NOMO-1 treated with dmso at 0.1 percent for 144 hours (cell line): ENCODE results near the gene MELTF.
A peak's percentile ranks its signal among the peaks of the same experiment; 100 is the strongest.

Experiments
- DNase-seq: peaks from one replicate; lab custom pipeline; 2025; ENCODE audit not compliant: unreplicated experiment; lab: John Stamatoyannopoulos, UW

The MELTF gene

DNA sequence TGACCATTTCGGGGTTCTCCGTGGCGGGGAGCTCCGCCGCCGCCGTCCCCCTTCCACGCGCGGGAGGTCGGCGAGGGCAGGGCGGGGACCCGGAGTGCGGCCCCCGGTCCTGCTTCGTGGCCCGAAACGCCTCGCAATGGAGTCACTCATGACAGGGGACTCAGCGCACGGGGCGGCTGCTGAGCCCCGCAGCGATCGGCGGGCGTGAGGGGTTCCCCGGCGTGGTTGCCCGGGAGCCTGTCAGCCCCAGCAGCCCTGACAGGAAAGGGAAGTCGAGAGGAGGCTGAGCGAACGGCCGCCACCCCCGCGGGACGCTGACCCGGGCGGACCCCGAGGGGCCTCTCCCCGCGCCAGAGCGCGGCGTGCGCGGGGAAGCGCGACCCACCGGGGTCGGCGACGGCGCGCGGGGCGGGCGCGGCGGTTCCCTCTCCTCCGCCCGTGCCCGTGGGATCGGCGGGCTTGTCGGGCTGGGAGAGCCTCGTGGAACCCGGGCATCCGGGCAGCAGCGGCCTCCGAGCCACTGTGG, 60.4 kb downstream of the MELTF start:
- peak; percentile 34 for DNase-seq

DNA sequence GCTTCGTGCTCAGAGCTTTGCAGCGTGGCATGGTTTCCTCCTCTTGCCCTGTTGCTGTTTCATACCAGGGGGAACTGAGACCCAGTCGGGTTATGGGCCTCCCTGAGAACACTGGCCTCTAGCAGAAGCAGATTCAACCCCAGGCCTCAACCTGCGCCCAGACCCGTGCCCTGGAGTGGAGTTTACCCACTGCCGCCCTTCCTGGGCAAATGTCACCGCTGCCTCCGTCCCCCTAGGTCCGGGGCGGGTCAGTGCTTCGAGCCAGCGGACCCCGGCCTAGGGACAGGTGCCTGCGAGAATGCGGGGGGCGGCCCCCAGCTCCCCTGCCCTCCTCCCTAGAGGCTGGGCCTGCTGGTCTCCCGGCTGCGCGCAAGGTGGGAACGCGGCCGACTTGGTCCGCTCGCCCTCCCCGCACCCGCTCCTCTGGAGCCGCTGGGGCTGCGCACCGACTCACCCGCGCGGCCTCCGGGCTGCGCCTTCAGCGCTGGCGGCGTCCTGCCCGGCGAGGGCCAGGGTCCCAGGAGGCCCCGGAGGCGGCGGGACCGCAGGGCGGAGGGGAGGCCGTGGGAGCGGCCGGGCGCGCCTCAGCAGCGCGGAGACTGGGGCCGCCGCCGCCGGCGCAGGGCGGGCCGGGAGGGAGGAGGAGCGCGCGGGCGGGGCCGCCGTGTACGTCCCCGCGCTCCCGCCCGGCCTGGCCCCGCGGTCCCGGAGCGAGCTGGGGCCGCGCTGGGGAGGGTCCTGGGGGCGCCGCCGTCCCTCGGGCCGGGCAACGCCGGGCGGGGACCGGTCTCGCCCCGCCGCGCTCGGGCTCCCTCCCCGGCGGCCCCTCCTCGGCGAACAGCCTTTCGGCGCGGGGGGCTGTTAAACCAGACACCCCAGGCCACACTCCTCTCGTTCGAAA, 61.1 kb downstream of the MELTF start, which contains the start of gene PIGZ:
PIGZ (minus strand) TSS at position 601 of the 901 bp plus-strand sequence. CDS start 16,802 bp downstream, outside the sequence.
- no peak for DNase-seq

DNA sequence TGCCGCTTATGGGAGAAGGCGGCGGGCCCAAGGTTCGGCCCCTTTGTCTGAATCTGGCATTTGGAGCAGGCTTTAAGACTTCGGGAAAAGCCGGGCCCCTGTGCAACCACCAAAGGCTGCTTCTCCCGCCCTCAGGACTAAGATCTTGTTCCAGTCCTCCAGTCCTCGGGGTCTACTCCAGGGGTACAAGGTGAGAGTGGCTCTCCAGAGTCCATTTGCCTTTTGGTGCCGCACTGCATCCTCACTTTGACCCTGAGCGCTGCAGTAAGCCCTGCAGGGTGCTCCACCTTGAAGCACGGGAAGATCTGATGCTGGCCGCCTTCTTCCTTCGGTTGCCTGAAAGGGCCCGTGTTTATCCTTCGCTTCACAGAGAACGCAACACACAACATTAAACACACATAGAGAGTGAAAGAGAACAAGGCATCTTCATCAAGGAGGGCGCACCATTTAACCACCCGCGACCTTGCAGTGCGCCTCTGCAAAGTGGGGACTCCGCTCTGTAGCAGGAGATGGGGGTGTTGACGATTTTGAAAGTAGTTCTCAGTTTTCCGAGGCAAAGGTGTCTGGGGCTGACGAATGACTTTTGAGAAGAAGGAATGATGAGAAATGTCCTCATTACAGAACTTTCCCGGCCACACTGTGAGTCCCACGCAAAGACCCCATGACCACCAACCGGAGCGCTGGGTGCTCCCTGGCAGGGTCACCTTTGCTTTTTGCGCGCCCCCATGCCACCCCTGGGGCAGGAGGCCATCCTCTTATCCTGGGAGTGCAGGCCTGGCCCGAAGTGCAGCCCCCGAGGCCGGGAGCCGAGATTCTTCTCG, 62.0 kb downstream of the MELTF start:
- no peak for DNase-seq

DNA sequence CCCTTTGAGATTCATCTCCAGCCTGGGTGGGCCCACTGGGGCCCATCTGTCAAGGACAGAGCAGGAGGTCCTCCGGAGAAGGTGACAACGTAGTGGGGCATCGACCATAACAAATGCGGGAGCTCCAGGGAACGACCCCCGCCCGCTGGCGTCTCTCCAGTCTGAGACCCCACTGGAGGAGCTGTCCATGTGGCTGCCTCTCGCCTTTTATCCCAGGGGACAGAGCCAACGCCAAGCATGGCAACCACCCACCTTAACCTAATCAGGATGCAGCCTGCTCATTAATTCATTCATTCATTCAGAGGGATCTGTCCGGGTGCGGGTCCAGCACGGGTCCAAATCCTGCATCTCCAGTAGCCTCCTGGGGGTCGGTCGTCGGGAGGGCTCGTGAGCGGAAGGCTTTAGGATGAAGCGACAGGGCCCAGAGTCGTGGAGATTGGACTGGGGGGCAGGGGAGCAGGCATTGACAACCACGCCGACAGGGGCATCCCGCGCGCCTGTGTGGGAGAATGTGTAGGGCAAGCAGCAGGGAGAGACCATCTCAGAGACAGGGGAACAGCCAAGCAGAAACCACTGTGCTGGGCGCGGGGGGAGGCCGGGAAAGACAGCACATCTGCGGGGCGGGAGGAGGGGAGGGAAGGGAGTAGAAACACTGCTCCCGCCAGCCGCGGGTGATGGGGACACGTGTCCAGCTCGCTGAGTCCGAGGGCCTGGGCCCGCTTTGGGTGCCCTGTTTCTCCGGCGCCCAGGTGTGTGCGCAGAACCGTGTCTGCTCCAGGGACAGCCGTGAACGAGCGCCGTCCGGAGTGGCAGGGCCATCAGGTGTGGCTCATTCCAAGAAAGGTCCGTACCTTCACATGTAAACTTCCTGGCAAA, 62.9 kb downstream of the MELTF start:
- no peak for DNase-seq

DNA sequence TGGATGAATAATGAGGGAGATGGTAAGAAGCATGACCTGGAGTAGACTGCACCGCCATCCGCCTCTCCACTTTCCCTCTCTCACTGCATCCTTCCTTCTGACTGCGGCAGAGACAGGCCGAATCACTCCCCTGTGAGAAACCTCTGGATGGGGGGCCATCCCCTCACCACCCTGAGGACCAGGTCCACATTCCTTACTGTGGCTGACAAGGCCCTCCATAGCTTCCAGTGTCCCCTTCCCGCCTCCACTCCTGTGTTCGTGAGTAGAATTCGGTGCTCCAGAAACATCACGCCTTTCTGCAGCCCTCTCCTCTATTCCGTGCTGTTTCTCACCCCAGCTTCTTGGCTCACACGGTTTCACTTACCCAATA, 63.8 kb downstream of the MELTF start:
- no peak for DNase-seq

DNA sequence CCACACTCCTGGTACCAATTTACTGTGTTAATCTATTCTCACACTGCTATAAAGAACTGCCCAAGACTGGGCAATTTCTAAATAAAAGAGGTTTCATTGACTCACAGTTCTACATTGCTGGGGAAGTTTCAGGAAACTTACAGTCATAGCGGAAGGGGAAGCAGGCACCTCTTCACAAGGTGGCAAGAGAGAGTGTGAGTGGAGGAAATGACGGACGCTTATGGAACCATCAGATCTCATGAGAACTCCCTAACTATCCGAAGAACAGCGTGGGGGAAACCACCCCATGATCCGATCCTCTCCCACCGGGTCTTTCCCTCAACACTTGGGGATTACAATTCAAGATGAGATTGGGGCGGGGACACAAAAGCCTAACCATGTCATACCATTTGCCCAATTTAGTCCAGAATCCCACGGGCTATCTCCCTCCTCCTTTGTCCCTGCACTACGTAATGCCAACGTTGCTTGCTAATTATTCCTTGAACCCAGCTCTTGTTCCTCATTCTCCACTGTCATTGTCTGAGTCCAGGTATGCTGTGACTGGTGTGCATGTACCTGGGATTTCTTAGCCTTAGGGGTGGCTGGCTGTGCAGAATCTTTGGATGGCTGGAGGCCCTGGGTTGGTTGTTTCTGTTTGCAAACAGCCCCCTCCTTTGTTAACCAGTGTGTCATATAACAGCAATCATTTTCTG, 64.4 kb downstream of the MELTF start:
- no peak for DNase-seq

DNA sequence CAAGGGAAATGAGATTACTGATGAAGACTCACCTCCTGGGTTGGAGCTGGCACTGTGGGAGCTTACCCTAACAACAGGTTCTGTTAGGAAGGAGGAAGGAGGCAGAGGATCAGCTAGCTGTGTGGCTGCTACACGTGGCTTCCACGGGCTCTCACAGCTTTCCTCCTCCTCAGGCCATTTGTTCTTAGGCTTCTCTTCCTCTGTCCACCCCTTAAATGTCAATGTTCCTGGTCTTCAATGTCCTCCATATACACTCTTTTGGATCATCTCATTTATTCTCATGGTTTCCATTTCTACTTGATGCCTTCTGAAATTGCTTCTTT, 66.0 kb downstream of the MELTF start:
- DNase-seq: no peak

DNA sequence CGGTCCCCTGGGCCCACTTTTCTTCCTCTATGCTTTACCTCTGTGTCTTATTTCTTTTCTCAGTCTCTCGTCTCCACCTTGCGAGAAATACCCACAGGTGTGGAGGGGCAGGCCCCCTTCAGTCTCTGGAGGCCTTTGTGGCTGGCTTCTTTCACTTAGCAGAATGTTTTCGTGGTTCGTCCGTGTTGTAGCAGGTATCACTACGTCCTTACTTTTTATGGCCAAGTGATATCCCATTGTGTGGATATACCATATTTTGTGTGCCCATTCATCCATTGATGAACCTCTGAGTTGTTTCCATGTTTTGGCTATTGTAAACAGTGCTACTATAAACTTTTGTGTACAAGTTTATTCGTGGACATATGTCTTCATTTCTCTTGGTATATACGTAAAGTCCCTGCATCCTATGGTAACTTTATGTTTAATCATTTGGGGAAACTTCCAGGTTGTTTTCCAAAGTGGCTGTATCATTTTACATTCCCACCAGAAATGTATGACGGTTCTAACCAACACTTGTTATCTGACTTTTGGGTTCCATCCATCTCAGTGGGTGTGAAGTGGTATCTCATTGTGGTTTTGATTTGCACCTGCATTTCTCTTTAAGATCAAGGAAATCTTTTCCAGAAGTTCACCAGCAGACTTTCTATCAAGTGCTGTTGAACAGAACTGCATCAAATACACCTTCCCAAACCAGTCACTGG, 66.5 kb downstream of the MELTF start:
- DNase-seq: no peak

DNA sequence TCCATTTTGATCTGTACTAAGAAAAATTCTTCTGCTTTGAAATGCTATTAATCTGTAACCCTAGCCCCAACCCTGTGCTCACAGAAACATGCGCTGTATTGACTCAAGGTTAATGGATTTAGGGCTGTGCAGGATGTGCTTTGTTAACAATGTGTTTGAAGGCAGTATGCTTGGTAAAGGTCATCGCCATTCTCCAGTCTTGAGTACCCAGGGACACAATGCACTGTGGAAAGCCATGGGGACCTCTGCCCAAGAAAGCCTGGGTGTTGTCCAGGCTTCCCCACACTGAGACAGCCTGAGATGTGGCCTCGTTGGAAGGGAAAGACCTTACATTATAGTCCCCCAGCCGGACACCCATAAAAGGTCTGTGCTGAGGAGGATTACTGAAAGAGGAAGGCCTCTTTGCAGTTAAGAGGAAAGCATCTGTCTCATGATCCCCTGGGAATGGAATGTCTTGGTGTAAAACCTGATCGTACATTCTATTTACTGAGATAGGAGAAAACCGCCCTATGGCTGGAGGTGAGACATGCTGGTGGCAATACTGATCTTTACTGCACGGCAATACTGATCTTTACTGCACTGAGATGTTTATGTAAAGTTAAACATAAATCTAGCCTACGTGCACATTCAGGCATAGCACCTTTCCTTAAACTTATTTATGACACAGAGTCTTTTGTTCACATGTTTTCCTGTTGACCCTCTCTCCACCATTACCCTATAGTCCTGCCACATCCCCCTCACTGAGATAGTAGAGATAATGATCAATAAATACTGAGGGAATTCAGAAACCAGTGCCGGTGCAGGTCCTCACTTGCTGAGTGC, 67.3 kb downstream of the MELTF start:
- DNase-seq: no peak

DNA sequence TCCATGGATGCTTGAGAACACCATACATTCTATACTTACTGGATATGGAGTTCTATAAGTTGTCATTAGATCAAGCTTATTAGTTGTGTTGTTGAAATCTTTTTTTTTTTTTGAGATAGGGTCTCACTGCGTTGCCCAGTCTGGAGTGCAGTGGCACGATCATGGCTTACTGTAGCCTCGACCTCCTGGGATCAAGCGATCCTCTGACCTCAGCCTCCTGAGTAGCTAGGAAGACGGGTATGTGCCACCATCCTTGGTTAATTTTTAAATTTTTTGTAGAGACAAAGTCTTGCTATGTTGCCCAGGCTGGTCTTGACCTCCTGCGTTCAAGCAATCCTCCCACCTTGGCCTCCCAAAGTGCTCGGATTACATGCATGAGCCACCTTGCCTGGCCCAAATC, 74.8 kb downstream of the MELTF start:
- DNase-seq: no peak
